NCI-H748 (cell line): Measurements from ENCODE around the gene LUZP2.

ENCODE experiments used
- DNase-seq: peaks from one replicate; lab custom pipeline; 2025; ENCODE audit not compliant: unreplicated experiment; lab: John Stamatoyannopoulos, UW

The LUZP2 gene

DNA sequence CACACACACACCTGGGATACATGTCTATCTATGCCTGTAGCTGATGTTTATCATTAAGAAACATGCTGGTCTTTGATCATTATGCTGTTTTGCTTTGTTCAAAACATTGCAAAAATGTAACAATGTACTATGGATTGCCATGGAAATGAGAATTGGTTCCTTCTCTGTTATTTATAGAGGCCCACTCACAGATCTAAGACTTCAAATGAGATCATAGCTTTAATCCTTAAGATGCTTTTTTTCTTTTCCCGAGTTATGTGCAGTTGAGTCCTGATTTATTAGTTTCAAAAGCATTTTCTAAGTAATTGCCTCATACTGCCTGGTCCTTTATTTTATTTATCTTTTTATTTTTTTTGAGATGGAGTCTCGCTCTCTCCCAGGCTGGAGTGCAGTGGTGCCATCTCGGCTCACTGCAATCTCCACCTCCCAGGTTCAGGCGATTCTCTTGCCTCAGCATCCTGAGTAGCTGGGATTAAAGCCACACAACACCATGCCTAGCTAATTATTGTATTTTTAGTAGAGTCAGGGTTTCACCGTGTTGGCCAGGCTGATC lies 131.4 kb downstream of the LUZP2 start:
- DNase-seq: no peak

DNA sequence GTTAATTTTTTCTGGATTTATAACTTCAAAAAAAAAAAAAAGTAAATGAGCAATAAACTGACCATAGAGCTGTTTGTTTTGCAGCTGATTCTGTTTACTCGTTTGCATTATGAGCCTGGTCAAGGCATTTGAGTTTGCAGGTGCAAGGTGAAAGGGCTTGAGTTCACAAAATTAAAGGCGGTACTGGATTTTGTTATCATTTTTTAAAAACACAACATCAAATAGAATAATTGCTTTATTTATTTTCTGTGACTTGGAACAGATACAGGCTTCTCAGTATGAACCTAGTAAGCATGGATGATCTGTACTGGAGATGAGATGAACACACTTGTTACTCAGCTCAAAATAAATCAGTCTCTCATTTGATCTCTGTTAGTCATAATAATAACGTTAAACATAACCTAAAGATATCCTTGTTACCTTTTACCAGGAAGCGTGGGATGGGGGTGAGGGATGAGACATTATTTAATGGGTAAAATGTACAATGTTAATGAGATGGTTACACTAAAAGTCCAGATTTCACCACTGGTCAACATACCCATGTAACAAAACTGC lies 137.8 kb downstream of the LUZP2 start:
- no peak for DNase-seq

DNA sequence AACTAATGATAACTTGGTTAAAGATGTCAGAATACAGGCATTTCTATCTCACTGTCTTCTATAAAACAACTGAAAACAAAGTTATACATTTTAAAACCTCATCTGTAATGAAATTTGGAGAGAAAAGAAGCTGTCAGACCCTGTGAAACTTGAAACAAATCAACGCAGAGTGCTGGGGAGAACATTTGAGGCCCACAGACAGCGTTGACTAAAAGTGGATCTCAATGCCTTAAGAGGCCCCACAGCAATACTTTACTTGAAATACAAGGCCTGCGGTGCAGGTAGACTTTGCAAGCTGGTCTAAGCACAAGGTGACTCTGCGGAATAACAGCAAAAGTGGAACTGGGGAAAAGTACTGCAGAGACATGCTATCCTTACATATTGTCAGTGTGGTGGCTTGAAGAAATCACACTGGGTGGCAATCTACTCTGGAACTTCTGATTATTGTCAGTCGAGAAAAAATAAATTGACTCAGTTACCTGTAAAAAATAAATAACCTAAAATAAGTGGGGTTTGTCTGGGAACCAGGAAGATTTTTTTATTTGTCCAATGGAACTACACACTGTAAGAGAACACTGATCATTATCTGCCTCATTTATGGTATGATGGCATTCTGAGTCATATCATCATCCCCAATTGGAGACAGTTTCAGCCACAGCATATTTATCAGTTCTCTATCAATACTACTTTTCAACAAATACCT lies 138.9 kb downstream of the LUZP2 start:
- DNase-seq: no peak

DNA sequence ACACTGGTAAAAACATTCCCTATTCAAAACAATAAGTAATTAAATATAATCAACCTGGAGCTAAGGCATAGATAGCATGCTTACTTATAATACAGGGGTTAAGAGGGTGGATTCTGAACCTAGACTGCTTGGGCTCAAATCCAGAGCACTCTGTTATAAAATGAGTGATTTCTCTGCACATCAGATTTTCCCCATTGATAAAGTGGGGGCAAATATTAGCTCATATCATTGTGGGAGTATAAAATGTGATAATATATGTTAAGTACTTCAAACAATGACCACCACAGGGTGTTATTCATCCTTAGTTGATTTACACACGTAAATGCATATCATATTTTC lies 139.4 kb downstream of the LUZP2 start:
- DNase-seq: no peak

DNA sequence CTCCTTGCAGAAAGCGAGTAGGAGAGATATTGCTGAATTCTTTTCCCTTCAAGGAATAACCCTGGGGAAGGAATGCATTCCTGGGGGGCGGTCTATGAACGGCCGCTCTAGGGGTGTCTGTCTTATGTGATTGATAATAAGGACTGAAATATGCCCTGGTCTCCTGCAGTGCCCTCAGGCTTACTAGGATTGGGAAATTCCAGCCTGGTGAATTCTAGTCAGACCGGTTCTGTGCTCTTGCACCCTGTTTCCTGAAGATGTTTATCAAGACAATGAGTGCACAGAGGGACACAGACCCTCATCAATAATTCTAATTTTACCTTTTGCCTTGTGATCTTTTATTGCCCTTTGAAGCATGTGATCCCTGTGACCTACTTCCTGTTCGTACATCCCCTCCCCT lies 140.7 kb downstream of the LUZP2 start:
- no peak for DNase-seq

DNA sequence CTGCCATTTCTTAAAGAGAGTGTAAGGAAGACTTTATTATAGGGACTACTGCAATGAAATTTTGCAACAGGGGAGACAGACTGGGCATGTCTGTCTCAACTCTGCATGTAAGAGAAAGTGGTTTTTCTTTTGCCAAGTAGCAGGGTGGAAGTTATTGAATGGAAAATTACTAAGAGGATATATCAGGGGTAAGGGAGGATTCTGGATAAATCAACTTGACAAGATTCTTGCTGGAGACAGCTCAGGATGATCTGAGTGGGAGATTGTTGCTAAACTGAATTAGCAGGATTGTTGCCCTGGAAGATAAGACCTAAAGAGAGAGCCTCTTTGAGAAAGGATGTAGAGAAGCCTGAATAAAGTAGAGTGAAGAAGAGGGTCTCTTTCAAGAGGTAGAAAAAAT lies 145.8 kb downstream of the LUZP2 start:
- no peak for DNase-seq

DNA sequence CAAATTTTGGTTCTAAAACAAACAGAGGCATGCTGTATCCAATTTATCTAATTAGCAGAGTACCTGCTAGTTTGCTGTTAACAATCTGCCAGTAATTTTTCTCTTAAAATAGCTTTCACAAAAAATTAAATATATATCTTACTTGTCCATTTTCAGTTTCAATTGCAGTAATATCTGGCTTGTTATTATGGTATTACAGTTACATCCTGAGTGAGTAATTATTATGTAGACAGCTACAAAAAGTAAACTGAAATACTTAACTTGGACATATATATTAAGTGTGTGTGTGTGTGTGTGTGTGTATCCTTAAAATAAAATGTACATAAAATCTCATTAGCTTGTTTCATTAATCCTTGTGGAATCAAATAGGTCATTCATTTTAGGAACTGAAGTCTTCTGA lies 148.7 kb downstream of the LUZP2 start:
- DNase-seq: no peak

DNA sequence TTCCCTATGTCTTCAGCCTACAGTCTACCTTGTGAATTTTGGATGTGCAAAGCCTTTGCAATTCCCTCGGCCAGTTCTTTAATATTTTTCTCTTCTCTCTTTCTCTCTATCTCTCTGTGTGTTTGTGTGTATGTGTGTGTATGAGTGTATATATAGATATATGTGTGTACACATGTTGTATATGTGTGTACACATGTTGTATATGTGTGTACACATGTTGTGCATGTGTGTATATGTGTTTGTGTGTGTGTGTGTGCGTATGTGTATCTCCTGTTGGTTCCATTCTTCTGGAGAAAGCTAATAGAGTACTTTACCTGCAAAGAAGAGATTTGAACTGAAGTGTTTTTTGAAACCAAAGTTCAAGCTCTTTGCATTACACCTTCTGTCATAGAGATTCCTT lies 155.0 kb downstream of the LUZP2 start:
- DNase-seq: no peak

DNA sequence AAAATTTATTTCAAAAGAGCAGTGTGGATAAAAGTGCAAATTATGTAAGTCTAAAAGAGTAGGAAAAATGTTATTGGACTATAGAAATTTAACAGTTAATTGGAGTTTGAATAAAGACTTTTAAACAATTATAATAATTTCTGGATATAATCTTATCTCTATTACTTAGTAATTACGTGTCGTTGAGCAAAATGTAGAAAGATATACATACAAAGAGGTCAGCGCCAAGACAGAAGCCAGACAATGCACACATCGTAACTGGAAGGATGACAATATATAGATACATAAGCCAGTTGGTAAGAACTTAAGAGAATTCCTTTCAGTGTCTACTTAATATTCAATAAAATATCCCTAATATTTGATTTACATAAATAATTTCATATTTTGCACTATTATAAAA lies 157.0 kb downstream of the LUZP2 start:
- no peak for DNase-seq

DNA sequence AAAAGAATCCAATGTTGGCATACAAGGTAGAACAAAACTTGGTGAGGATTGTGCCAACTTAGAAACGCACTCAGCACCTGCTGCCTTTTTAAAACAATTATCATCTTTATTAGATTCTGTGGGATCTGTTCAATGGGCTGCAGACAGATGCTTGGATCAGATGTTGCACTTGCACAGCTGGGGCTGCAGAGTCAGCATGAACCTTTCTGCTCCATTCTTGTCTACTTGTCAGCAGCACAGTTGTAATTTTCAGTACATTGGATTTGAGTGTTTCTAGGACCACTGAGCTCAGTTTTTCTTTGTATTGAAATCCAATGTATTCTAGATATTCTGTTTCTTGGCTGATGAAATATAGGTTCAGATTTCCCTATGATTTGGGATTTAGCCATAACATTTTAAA lies 164.5 kb downstream of the LUZP2 start:
- no peak for DNase-seq

DNA sequence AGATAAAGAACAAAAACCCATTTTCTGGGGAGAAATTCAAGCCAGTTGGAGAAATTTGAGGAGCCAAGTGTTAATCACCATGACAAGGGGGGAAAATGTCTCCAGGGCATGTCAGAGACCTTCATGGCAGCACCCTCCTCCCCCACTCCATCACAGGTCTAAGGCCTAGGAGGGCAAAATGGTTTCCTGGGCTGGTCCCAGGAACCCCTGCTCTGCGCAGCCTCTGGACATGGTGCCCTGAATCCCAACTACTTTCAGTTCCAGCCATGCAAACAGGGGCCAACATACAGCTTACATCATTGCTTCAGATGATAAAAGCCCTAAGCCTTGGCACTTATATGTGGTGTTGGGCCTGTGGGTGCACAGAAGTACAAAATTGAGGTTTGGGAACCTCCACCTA lies 167.5 kb downstream of the LUZP2 start:
- DNase-seq: no peak

DNA sequence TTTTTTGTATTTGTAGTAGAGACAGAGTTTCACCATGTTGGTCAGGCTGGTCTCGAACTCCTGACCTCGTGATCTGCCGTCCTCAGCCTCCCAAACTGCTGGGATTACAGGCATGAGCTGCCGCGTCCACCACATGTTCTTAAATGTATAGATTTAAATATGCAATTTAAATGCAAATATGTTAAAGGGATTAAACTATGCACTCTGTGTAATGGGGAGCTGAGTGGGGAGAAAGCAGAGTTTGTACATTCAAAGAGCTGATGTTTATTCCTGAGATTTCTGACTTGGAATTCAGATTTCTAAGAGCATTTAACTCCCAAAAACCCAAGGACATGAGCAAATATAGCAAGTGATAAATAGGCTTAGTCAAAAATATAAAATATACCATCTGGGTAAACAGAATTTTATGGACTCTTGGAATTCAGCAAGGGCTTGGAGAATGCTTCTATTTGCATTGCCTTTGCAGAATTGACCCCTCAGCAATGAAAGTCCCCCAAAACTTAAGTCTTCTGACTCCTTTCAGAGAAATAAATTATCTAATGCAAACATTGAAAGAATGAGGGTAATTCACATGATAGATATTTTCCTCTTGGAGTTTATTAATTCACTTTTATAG lies 170.6 kb downstream of the LUZP2 start:
- DNase-seq: no peak

DNA sequence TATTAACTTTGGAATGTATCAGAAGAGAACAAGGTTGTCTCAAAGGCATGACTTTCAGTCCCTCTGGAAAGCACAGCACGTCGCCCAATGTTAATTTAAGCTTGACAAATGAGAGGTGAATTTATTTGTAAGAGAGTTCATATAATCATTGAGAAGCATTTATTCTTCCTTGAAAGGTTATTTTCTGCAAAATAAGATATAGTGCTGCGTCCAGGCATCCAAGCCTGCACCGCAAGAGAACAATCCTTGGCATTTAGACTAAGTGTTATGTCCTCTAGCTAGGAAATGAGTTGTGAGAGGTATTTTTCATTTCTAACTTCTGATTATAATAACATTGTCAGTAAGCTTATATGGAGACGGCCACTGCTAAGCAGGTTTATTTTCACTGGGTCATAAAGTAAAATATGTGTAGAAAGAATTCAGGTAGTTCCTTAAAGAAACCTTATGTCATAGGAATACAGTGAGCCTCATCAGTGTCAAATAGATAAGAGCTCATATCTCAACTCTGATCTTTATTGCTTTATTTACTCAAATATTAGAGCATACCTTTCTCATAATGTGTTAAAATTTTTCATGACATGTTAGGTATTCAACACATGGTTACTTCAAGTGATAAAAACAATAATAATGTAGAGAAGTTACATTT lies 182.0 kb downstream of the LUZP2 start:
- no peak for DNase-seq

DNA sequence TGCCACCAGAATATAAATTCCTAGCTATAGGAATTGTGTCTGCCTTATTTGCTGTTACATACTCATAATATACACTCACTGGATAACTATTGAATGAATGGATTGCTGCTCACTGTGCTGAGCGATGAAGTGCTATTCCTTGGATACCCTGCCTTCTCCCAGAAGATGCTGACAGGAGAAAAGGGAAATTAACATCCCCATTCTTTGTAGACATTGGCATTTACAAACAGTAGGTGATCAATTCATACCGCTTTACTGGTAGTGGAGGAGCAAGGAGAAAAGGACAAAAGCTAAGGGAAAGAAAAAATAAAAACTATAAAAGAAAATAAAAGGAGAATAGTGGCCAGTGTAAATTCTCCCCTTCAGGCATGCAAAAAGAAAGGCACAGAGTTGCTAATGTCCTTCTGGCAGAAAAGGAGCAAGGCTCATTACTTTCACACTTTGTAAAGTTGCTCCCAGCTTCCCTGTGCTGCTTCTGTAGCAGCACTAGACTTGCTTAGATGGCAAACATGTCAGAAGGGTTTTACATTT lies 183.0 kb downstream of the LUZP2 start:
- DNase-seq: no peak

DNA sequence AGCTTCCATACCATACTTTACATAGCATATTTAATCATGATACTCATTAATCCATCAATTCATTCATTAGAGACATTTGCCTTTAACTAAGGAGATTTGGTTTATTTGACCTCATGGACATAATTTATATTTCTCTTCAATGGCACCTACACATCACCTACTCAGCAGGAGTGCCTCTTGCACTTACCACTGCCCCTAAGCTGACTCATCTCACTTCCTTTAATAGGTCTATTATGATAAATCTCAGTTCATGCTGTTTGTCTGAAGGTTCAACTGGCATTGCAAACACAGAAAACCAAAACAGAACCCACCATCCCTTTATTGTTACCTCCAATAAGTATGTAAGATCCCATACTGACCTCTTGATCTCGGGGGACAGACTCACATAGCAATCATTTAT lies 186.7 kb downstream of the LUZP2 start:
- no peak for DNase-seq

DNA sequence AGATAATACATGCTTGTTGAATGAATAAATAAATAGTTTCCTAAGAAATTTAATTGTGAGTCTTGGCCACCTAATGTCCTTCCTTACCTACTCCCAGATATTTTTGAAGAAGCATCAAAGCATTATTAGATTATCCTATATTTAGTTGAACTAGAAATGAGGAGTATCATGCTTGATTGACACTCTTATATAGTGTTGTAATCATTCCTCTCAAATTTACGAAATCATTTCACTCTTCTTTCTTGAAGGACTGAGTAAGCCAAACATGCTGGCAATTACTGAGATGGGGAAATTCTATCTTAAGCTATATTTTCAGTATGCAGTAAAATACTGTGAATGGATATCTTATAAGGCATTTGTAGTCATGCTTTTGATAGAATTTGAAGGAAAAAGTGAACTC lies 189.0 kb downstream of the LUZP2 start:
- no peak for DNase-seq

DNA sequence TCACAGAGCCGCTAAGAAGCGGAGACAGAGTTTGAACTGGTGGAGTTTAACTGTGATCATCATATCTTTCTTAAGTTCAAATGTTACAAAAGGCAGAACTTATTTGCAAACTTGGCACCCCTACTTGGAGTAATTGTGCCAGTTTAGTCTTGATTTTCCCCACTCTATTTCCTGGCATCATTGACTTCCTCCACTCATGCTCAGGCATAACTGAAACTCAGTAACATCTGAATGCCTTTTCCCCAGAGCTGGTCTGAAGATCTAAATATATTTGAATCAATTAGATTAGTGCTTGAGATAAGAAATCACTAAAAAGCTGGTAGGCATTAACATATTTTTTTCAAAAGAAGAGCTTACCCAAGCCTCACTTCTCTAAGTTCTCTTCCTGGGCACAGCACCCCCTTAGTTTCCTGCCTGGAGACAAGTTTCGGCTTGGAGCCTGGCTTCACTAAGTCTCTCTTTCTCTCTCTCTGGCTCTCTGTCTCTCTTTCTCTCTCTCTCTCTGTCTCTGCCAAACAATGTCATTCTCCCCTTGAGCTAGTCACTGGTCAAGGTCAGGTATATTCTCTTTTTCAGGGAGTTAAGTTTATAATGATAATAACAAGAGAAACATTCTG lies 190.8 kb downstream of the LUZP2 start:
- no peak for DNase-seq

DNA sequence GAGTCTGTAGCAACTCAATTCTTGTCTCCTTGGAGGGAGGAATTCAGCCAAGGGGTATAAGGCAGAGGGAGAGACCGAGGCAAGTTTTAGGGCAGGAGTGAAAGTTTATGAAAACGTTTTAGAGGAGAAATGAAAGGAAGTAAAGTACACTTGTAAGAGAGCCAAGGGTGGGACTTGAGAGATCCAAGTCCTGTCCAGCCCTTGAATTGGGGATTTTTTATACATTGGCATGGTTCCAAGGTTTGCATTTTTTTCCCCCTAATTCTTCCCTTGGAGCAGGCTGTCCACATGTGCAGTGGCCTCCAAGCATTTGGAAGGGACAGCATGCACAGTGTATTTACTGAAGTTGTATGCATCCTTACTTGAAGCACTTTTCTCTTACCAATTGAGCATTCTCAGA lies 192.1 kb downstream of the LUZP2 start:
- no peak for DNase-seq

DNA sequence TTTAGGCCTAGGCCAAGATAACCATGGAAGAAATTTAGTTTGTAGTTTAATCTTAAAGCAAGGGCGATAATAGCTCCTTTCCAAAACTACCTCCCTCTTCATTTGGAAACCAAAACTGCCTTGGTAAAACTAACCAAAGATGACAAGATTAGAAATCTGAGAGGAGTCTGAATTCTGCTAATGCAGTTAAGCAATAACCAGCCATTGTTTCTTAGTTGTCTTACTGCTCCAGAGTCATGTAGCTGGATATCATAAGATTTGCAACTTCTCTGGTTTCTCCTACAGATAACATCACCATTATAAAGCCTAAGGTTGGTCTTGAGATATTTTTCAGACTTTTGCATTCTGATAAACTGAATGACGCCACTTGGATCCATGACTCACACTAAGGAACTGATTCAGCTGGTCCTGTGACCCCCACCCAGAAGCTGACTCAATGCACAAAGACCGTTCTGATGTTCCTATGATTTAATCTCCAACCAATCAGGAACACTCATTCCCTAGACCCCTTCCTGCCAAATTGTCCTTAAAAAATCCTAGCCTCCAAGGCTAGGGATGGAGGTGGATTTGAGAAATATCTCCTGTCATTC lies 200.8 kb downstream of the LUZP2 start:
- DNase-seq: no peak

DNA sequence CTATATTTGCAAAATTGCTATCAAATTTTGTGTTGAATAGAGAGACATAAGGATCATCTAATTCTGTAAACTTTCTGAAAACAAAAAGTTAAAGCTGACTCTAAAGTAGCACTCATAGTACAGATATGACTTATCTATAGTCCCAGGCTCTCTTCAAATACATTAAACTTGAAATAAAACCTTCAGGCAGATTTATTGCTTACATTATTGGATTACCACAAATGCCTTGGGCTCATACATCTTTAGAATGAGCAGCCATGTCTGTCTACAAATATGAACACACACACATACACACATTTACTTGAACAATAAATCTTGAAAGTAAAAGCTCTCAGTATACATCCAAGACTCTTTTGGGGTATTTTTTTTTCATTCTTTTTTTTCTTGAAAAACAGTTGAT lies 207.9 kb downstream of the LUZP2 start:
- no peak for DNase-seq

DNA sequence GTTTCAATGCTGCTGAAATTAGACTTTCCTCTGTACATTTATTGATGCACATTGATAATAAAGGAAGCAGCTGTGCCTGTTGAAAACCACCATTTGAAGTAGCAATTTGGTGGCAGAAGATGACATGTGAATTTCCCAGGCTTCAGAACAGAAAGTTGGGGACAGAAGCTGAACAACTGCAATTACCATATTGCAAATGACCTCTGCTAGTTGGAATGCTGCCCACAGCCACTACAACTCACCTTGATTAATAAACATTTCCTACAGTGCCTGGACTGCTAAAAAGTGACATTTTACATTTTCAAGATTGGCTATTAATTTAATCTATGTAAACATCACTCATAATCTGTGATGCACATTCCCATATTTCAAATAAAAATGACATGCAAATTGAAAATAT lies 208.6 kb downstream of the LUZP2 start:
- no peak for DNase-seq
